ENCODE data around the gene PTGR1.

Gene PTGR1

DNA sequence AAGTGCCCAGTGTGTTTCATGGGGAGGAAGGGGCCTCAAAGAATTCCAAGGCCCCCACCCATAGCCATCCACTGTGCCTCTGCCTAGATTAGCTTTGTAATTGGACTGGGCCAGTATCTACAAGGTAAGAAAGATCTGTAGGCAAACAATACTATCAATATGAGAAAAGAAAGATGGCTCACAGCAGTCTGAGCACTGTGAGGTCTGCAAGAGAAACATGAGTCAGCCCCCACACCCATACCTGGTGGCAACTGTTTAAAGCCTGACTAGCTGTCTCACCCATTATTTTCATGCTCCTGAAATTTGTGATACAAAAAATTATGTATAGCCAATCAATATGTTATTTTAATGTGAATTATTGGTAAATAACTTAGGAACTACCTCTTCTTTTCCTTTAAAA, 84.5 kb downstream of the PTGR1 start:
- Histone ChIP-seq H3K27me3 (ENCODE audit: low read depth, low read length) (no peaks in the 10 kb centered on the region), H3K9ac (ENCODE audit: low read length) (no peak overlapping the region), H4K20me1 (ENCODE audit: insufficient read depth, low read length) (no peaks in the 10 kb centered on the region), H3K4me1 (ENCODE audit: low read length) (no peaks in the 10 kb centered on the region), H3K4me3 (ENCODE audit: low read length) (no peak overlapping the region), H3K4me2 (ENCODE audit: low read length) (no peak overlapping the region), H3K27ac (ENCODE audit: low read length) (no peak overlapping the region), H3K36me3 (replicated peaks; ENCODE audit: low read depth, low read length) (no peaks in the 10 kb centered on the region), H3K79me2 (ENCODE audit: low read length) (no peaks in the 10 kb centered on the region), H2AFZ (ENCODE audit: low read depth, low read length) (no peak overlapping the region), H3K9me3 (ENCODE audit: insufficient read depth, low read length) (no peaks in the 10 kb centered on the region)
- TF ChIP-seq CTCF (IDR thresholded peaks at IDR 0.05; ENCODE audit: low read depth, low read length) (no peak), EZH2phosphoT487 (IDR thresholded peaks at IDR 0.05; ENCODE audit: low read depth) (no peak)

All from OCI-LY3 (cell line).